OCI-LY3 (cell line): ENCODE results near the gene EIF4G2.

ENCODE experiments used
- H2AFZ ChIP-seq: fragments of 200-600, 300-600 bp; shearing (Covaris generic); 2 replicates; pipeline ENCODE4 v1.6.0; 2014; ENCODE audit warnings: antibody characterized with exemption, low read depth, low read length
- H3K27ac ChIP-seq: fragments of 200-600, 300-600 bp; sonication (generic); 2 replicates; pipeline ENCODE4 v1.5.1; 2014; ENCODE audit warnings: mild to moderate bottlenecking, low read length, moderate library complexity, mixed read lengths
- H3K27me3 ChIP-seq: fragments of 200-600, 300-600 bp; sonication (generic); 2 replicates; pipeline ENCODE4 v1.6.1; 2014; ENCODE audit warnings: low read depth, low read length, mixed read lengths
- H3K36me3 ChIP-seq: fragments of 200-600, 300-600 bp; sonication (generic); replicated peaks from 2 replicates; pipeline ENCODE3; 2014; ENCODE audit warnings: low read depth, low read length, mixed read lengths
- H3K4me1 ChIP-seq: fragments of 300-600, 200-600 bp; sonication (generic); 2 replicates; pipeline ENCODE4 v1.6.1; 2014; ENCODE audit warnings: low read length, mixed read lengths
- H3K4me2 ChIP-seq: fragments of 200-600, 300-600 bp; sonication (generic); 2 replicates; pipeline ENCODE4 v1.6.1; 2014; ENCODE audit warnings: low read length, mixed read lengths
- H3K4me3 ChIP-seq: fragments of 300-600, 200-600 bp; sonication (generic); 2 replicates; pipeline ENCODE4 v1.5.1; 2014; ENCODE audit warnings: antibody characterized with exemption, mild to moderate bottlenecking, low read length, moderate library complexity
- H3K79me2 ChIP-seq: fragments of 300-600, 200-600 bp; shearing (Covaris generic); 2 replicates; pipeline ENCODE4 v1.6.1; 2014; ENCODE audit warnings: mild to moderate bottlenecking, low read length, mixed read lengths
- H3K9ac ChIP-seq: fragments of 300-600, 200-600 bp; shearing (Covaris generic); 2 replicates; pipeline ENCODE4 v1.6.0; 2014; ENCODE audit warnings: mild to moderate bottlenecking, low read length, moderate library complexity
- H3K9me3 ChIP-seq: fragments of 200-600, 300-600 bp; shearing (Covaris generic); 2 replicates; pipeline ENCODE4 v1.6.1; 2014; ENCODE audit warnings: low read length, mixed read lengths; ENCODE audit not compliant: insufficient read depth
- H4K20me1 ChIP-seq: fragments of 200-600, 300-600 bp; sonication (generic); 2 replicates; pipeline ENCODE4 v1.6.1; 2016; ENCODE audit warnings: low read length, mixed read lengths; ENCODE audit not compliant: insufficient read depth
- CTCF ChIP-seq: fragments of 200-600, 300-600 bp; sonication (generic); IDR thresholded peaks from 2 replicates; pipeline ENCODE4 v1.5.1; 2014; ENCODE audit warnings: antibody characterized with exemption, low read length, low read depth
- EZH2phosphoT487 ChIP-seq: fragments of 200-600 bp; shearing (Covaris generic); IDR thresholded peaks from 2 replicates; pipeline ENCODE4 v1.6.1; 2018; ENCODE audit warnings: antibody characterized with exemption, mixed run types, low read depth

Gene EIF4G2

GRCh38 chr11:10856689-10857458 is 48.1 kb upstream of the EIF4G2 start:
- Histone ChIP-seq H3K4me2 (peak overlapping the region; percentile 96), H3K27me3 (no peaks in the 10 kb centered on the region), H3K9ac (peak overlapping the region; percentile 97), H3K4me1 (peaks cover 11% of the 10 kb centered on the region), H3K79me2 (peaks cover 63% of the 10 kb centered on the region), H2AFZ (peak overlapping the region; percentile 88), H3K4me3 (peak overlapping the region; percentile 90), H3K27ac (peak overlapping the region; percentile 85), H3K36me3 (peaks cover 36% of the 10 kb centered on the region), H3K9me3 (no peaks in the 10 kb centered on the region), H4K20me1 (no peaks in the 10 kb centered on the region)
- TF ChIP-seq EZH2phosphoT487 (no peak), CTCF (no peak)

- no peak overlapping the region for H3K4me3 ChIP-seq
- TF ChIP-seq EZH2phosphoT487 (no peak), CTCF (no peak)
- H2AFZ ChIP-seq = no peak overlapping the region
- no peak overlapping the region for H3K4me2 ChIP-seq
- no peak overlapping the region for H3K27ac ChIP-seq
- no peak overlapping the region for H3K9ac ChIP-seq
- H3K36me3 ChIP-seq = peaks cover 41% of the 10 kb centered on the region
- H4K20me1 ChIP-seq = no peaks in the 10 kb centered on the region
- no peaks in the 10 kb centered on the region for H3K27me3 ChIP-seq
- no peaks in the 10 kb centered on the region for H3K9me3 ChIP-seq
- H3K4me1 ChIP-seq = peaks cover 11% of the 10 kb centered on the region
- peaks cover 63% of the 10 kb centered on the region for H3K79me2 ChIP-seq
Observed at GRCh38 chr11:10855295-10855694, 46.6 kb upstream of the EIF4G2 start.

GRCh38 chr11:10847960-10848860 is 39.5 kb upstream of the EIF4G2 start:
- no peak overlapping the region for H2AFZ ChIP-seq
- no peak overlapping the region for H3K9ac ChIP-seq
- no peaks in the 10 kb centered on the region for H3K9me3 ChIP-seq
- H3K4me3 ChIP-seq = no peak overlapping the region
- no peak for TF ChIP-seq CTCF
- TF ChIP-seq EZH2phosphoT487 = no peak
- H4K20me1 ChIP-seq = no peaks in the 10 kb centered on the region
- no peaks in the 10 kb centered on the region for H3K4me1 ChIP-seq
- H3K4me2 ChIP-seq = no peak overlapping the region
- H3K36me3 ChIP-seq = peaks cover 24% of the 10 kb centered on the region
- no peaks in the 10 kb centered on the region for H3K27me3 ChIP-seq
- no peak overlapping the region for H3K27ac ChIP-seq
- 0 out of 2 replicates have a peak, but pooled peaks cover 3% of the 10 kb centered on the region for H3K79me2 ChIP-seq

- Histone ChIP-seq H3K79me2 (no peaks in the 10 kb centered on the region), H3K4me3 (no peak overlapping the region), H2AFZ (no peak overlapping the region), H3K9ac (no peak overlapping the region), H4K20me1 (no peaks in the 10 kb centered on the region), H3K4me2 (no peak overlapping the region), H3K27ac (no peak overlapping the region), H3K27me3 (no peaks in the 10 kb centered on the region), H3K36me3 (peaks cover 9% of the 10 kb centered on the region), H3K9me3 (no peaks in the 10 kb centered on the region), H3K4me1 (no peaks in the 10 kb centered on the region)
- no peak for TF ChIP-seq CTCF
- TF ChIP-seq EZH2phosphoT487 = no peak
Observed at GRCh38 chr11:10846660-10847059, 37.9 kb upstream of the EIF4G2 start.
